Trophoblast cell (in vitro differentiated cells and primary cell): Measurements from ENCODE around the gene LSR.

Experiments used
- DNase-seq, 2 donors: peaks; one replicate each; pipeline ENCODE4 v3.0.0-alpha.2; 2016
- H2AFZ ChIP-seq: 2 replicates; pipeline ENCODE4 v1.6.1; 2013; ENCODE audit warnings: low read length, moderate library complexity, mild to moderate bottlenecking; ENCODE audit not compliant: insufficient read depth, poor library complexity
- H2AK5ac ChIP-seq: 2 replicates; pipeline ENCODE4 v1.6.1; 2013; ENCODE audit warnings: mild to moderate bottlenecking, low read length
- H2BK120ac ChIP-seq: 2 replicates; pipeline ENCODE4 v1.6.1; 2013; ENCODE audit warnings: low read length, mild to moderate bottlenecking, moderate library complexity; ENCODE audit not compliant: insufficient read depth, poor library complexity
- H2BK12ac ChIP-seq: 2 replicates; pipeline ENCODE4 v1.6.1; 2013; ENCODE audit warnings: mild to moderate bottlenecking, low read length, moderate library complexity
- H2BK5ac ChIP-seq: 2 replicates; pipeline ENCODE4 v1.6.1; 2013; ENCODE audit warnings: low read length, low read depth, moderate library complexity, mild to moderate bottlenecking; ENCODE audit not compliant: poor library complexity
- H3K14ac ChIP-seq: 2 replicates; pipeline ENCODE4 v1.6.1; 2013; ENCODE audit warnings: mild to moderate bottlenecking, low read length
- H3K18ac ChIP-seq: 2 replicates; pipeline ENCODE4 v1.6.1; 2013; ENCODE audit warnings: mild to moderate bottlenecking, low read length
- H3K23ac ChIP-seq: 2 replicates; pipeline ENCODE4 v1.6.1; 2013; ENCODE audit warnings: low read length
- H3K27ac ChIP-seq: 2 replicates; pipeline ENCODE4 v1.5.1; 2013; ENCODE audit warnings: low read depth, mild to moderate bottlenecking, inconsistent platforms, low read length, moderate library complexity
- H3K27me3 ChIP-seq: 2 replicates; pipeline ENCODE4 v1.6.1; 2013; ENCODE audit warnings: inconsistent platforms, mild to moderate bottlenecking, low read length, moderate library complexity; ENCODE audit not compliant: insufficient read depth
- H3K36me3 ChIP-seq, 2 experiments: 1 replicate in 1 of 2; 2 replicates in 1 of 2; pipeline ENCODE4 v1.6.1; 2013; ENCODE audit warnings: low read length in 2 of 2, mild to moderate bottlenecking in 2 of 2, moderate library complexity in 1 of 2; ENCODE audit not compliant: insufficient read depth in 2 of 2, control insufficient read depth in 1 of 2
- H3K4ac ChIP-seq: 2 replicates; pipeline ENCODE4 v1.6.1; 2013; ENCODE audit warnings: low read depth, mild to moderate bottlenecking, low read length, moderate library complexity
- H3K4me1 ChIP-seq, 2 experiments: 1 replicate in 1 of 2; 2 replicates in 1 of 2; pipeline ENCODE4 v1.6.1; 2013; ENCODE audit warnings: low read length in 2 of 2, mild to moderate bottlenecking in 2 of 2, moderate library complexity in 1 of 2; ENCODE audit not compliant: insufficient read depth in 2 of 2, control insufficient read depth in 1 of 2
- H3K4me2 ChIP-seq: 2 replicates; pipeline ENCODE4 v1.6.1; 2013; ENCODE audit warnings: inconsistent platforms, mild to moderate bottlenecking, low read length, moderate library complexity
- H3K4me3 ChIP-seq: 2 replicates; pipeline ENCODE4 v1.5.1; 2013; ENCODE audit warnings: mild to moderate bottlenecking, low read depth, low read length, inconsistent platforms
- H3K79me1 ChIP-seq: one replicate; pipeline ENCODE4 v1.6.1; 2013; ENCODE audit warnings: low read length
- H3K79me2 ChIP-seq: 2 replicates; pipeline ENCODE4 v1.6.1; 2013; ENCODE audit warnings: low read length, mild to moderate bottlenecking; ENCODE audit not compliant: control insufficient read depth, insufficient read depth, poor library complexity
- H3K9ac ChIP-seq: 2 replicates; pipeline ENCODE4 v1.6.1; 2013; ENCODE audit warnings: mild to moderate bottlenecking, low read length
- H3K9me3 ChIP-seq: 2 replicates; pipeline ENCODE4 v1.6.1; 2013; ENCODE audit warnings: low read depth, mild to moderate bottlenecking, control low read depth, inconsistent platforms, low read length; ENCODE audit not compliant: insufficient read depth
- H4K12ac ChIP-seq: 2 replicates; pipeline ENCODE4 v1.6.1; 2013; ENCODE audit warnings: low read depth, mild to moderate bottlenecking, low read length, moderate library complexity
- H4K8ac ChIP-seq: 2 replicates; pipeline ENCODE4 v1.6.1; 2013; ENCODE audit warnings: low read depth, mild to moderate bottlenecking, low read length, moderate library complexity
- H4K91ac ChIP-seq: one replicate; pipeline ENCODE4 v1.6.1; 2013; ENCODE audit warnings: low read depth, mild to moderate bottlenecking, low read length, moderate library complexity
- WGBS: extraction: QIAGEN DNeasy Blood & Tissue Kit; methylation state at CpG from one replicate; pipeline ENCODE4 v1.1.7; 2013; ENCODE audit warnings: missing lambda C conversion rate; ENCODE audit not compliant: insufficient read length, insufficient coverage; ENCODE audit errors: extremely low coverage; 5-methylcytosine and 5-hydroxymethylcytosine counted together

The LSR gene

DNA sequence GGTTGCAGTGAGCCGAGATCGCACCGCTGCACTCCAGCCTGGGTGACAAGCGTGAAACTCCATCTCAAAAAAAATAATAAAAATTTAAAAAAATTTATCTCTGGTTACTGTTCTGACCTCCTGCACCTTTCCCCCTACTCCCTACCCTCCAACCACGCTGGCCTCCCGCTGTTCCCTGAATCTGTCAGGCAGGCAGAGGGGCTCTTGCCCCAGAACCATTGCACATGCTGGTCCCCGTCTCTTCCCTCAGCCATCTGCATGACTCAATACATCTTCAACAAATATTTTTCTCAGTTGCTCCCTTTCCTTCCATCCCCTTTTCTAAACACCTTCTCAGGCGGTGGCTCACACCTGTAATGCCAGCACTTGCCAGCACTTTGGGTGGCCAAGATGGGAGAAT, 19.2 kb upstream of the LSR start:
- H2BK120ac ChIP-seq, result no peak overlapping the region
- H3K4ac ChIP-seq, result no peak overlapping the region
- WGBS, result no CpG with 5 or more reads among the region's 8 CpGs
- no peaks in the 10 kb centered on the region for H3K36me3 ChIP-seq
- no peak overlapping the region for H2BK12ac ChIP-seq
- H3K4me3 ChIP-seq, result no peak overlapping the region
- H3K9ac ChIP-seq, result no peak overlapping the region
- H3K79me1 ChIP-seq, result no peaks in the 10 kb centered on the region
- H3K18ac ChIP-seq, result no peak overlapping the region
- no peak overlapping the region for H2BK5ac ChIP-seq
- H3K4me2 ChIP-seq, result no peak overlapping the region
- H3K27ac ChIP-seq, result no peak overlapping the region
- no peak overlapping the region for H3K14ac ChIP-seq
- H2AK5ac ChIP-seq, result no peak overlapping the region
- no peaks in the 10 kb centered on the region for H3K79me2 ChIP-seq
- H3K23ac ChIP-seq, result no peak overlapping the region
- no peaks in the 10 kb centered on the region for H3K27me3 ChIP-seq
- DNase-seq, result no peak
- peaks cover 8% of the 10 kb centered on the region for H3K9me3 ChIP-seq
- no peak overlapping the region for H4K8ac ChIP-seq
- H4K12ac ChIP-seq, result no peak overlapping the region
- H3K4me1 ChIP-seq, result peaks cover 0 to 2% of the 10 kb centered on the region in 2 experiments
- H2AFZ ChIP-seq, result no peak overlapping the region
- H4K91ac ChIP-seq, result no peak overlapping the region

DNA sequence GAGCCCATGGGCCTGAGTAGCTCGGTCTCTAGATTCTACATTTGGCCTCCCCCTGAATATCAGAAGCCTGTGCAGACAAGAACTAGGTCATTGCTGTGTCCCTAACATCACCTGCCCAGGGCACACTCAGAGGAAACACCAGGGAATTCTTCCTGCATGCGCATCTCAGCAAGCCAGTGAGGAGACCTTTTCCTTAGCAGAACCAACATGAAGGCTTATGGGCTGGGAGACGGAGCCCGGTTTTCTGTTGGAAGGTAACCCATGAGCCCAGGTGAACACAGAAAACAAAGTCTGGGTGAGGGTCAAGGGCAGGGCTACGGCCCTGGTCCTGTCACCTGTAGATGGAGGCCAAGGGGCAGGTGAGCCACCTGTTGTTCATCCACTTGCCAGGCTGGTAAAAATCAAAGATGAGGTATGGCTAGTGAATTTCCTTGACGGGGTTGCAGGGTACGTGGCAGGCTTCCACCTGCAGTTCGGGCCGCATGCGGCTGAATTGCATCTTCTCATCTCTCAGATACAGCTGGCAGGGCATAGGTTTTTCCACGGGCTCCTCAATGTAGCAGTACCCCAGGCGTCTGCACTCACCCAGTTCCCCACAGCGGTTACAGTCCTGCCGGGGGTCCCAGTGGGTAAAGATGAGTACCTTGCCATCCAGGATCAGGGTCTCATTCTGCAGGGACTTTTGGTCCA, 16.7 kb upstream of the LSR start:
- Histone ChIP-seq H3K9me3 (peaks cover 2% of the 10 kb centered on the region), H2BK5ac (no peak overlapping the region), H2AFZ (no peak overlapping the region), H3K27ac (no peak overlapping the region), H3K18ac (no peak overlapping the region), H3K79me2 (no peaks in the 10 kb centered on the region), H3K9ac (no peak overlapping the region), H2BK12ac (no peak overlapping the region), H3K4ac (no peak overlapping the region), H4K12ac (no peak overlapping the region), H3K4me3 (no peak overlapping the region), H4K8ac (no peak overlapping the region), H2AK5ac (no peak overlapping the region), H3K36me3 (no peaks in the 10 kb centered on the region), H2BK120ac (no peak overlapping the region), H3K4me1 (peaks cover 0 to 2% of the 10 kb centered on the region in 2 experiments), H4K91ac (no peak overlapping the region), H3K4me2 (no peak overlapping the region), H3K14ac (no peak overlapping the region), H3K79me1 (no peaks in the 10 kb centered on the region), H3K27me3 (no peaks in the 10 kb centered on the region), H3K23ac (no peak overlapping the region)
- DNase-seq, result no peak
- no CpG with 5 or more reads among the region's 14 CpGs for WGBS

DNA sequence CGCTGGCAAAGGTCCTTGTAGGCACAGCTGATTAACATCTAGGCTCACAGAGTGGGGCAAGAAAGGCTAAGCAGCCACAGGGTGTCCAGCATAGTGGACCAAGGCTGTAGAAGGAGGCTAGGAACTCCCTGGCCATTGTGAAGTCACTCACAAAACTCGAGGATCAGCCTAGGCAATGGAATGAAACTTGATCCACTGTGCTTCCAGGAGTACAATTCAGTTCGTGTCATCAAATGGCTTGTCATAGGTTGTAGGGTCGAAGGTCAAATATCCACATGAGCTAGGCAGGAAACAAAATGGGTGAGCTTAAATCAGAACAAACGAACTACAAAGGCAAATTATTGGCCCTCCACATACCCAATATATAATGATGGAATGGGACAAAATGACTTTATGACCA, 15.9 kb upstream of the LSR start:
- Histone ChIP-seq H3K18ac (no peak overlapping the region), H3K9me3 (peaks cover 2% of the 10 kb centered on the region), H3K36me3 (no peaks in the 10 kb centered on the region), H3K4ac (no peak overlapping the region), H3K79me2 (no peaks in the 10 kb centered on the region), H3K4me3 (no peak overlapping the region), H4K8ac (no peak overlapping the region), H3K14ac (no peak overlapping the region), H2AK5ac (no peak overlapping the region), H2BK12ac (no peak overlapping the region), H2BK5ac (no peak overlapping the region), H2AFZ (no peak overlapping the region), H3K23ac (no peak overlapping the region), H4K91ac (no peak overlapping the region), H3K27ac (no peak overlapping the region), H2BK120ac (no peak overlapping the region), H3K4me1 (peaks cover 0 to 2% of the 10 kb centered on the region in 2 experiments), H4K12ac (no peak overlapping the region), H3K27me3 (no peaks in the 10 kb centered on the region), H3K4me2 (no peak overlapping the region), H3K79me1 (no peaks in the 10 kb centered on the region), H3K9ac (no peak overlapping the region)
- DNase-seq, result no peak
- no CpG with 5 or more reads among the region's 5 CpGs for WGBS

DNA sequence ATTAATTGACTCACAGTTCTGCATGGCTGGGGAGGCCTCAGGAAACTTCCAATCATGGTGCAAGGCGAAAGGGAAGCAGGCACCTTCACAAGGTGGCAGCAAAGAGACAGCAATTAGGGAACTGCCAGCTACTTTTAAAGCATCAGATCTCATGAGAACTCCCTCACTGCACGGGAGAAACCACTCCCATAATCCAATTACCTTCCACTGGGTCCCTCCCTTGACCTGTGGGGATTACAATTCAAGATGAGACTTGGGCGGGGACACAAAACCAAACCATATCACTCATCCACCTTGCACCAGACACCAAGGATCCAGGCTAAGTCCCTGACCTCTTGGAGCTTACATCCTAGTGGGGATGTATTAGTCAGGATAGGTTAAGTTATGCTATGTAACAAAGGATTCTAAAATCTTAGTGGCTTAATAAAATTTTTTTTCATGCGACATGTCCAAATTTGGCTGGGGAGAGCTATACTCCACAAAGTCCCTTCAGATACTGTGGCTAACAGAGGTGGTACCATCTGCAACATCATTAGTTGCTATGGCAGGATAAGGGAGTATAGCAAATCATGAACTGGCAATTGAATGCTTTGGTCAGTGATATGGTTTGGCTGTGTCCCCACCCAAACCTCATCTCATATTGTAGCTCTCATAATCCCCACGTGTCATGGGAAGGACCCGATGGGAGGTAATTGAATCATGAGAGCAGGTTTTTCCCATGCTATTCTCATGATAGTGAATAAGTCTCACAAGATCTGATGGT, 12.0 kb upstream of the LSR start:
- Histone ChIP-seq H4K12ac (no peak overlapping the region), H3K27me3 (no peaks in the 10 kb centered on the region), H3K79me1 (no peaks in the 10 kb centered on the region), H4K91ac (no peak overlapping the region), H2BK12ac (no peak overlapping the region), H3K79me2 (no peaks in the 10 kb centered on the region), H3K4me1 (peaks cover 0 to 2% of the 10 kb centered on the region in 2 experiments), H2BK5ac (no peak overlapping the region), H3K27ac (no peak overlapping the region), H3K14ac (no peak overlapping the region), H3K23ac (no peak overlapping the region), H2AK5ac (no peak overlapping the region), H3K4me3 (no peak overlapping the region), H3K18ac (no peak overlapping the region), H3K4ac (no peak overlapping the region), H3K4me2 (no peak overlapping the region), H2AFZ (no peak overlapping the region), H3K36me3 (no peaks in the 10 kb centered on the region), H2BK120ac (no peak overlapping the region), H3K9ac (no peak overlapping the region), H3K9me3 (no peaks in the 10 kb centered on the region), H4K8ac (no peak overlapping the region)
- no CpG with 5 or more reads among the region's 6 CpGs for WGBS
- peak in 1 of 2 donors; percentile 20 for DNase-seq
